GM23338 (cell line): Measurements from ENCODE around the gene SLC24A4. TPM values are rescaled to one million over a fixed set of nuclear protein-coding genes. Genes with fewer than 3 reads are reported as not detected.

ENCODE experiments used
- ATAC-seq: fragments of 200-7000 bp; cut with Tn5 transposase; 3 replicates; pipeline ENCODE4 v1.9.1; 2020
- DNase-seq: peaks from one replicate; pipeline ENCODE4 v3.0.0-alpha.2; 2015; ENCODE audit warnings: low spot score
- H2AFZ ChIP-seq: fragments of 200-600 bp; sonication (generic); 2 replicates; pipeline ENCODE4 v1.8.0; 2016; ENCODE audit warnings: antibody characterized with exemption, mild to moderate bottlenecking, moderate library complexity
- H3F3A ChIP-seq: fragments of 200-600 bp; sonication (generic); replicated peaks from 2 replicates; pipeline ENCODE4 v1.8.0; 2017; ENCODE audit warnings: antibody characterized with exemption, mixed run types, low read depth
- H3K27ac ChIP-seq: fragments of 200-600 bp; sonication (generic); 2 replicates; pipeline ENCODE4 v1.6.1; 2016; ENCODE audit warnings: low read depth
- H3K27me3 ChIP-seq: fragments of 200-600 bp; sonication (generic); 2 replicates; pipeline ENCODE4 v1.8.0; 2016; ENCODE audit warnings: mild to moderate bottlenecking, mixed run types, moderate library complexity; ENCODE audit not compliant: insufficient read depth
- H3K36me3 ChIP-seq: fragments of 200-600 bp; sonication (generic); 2 replicates; pipeline ENCODE4 v1.8.0; 2016; ENCODE audit warnings: mild to moderate bottlenecking; ENCODE audit not compliant: insufficient read depth
- H3K4me1 ChIP-seq: fragments of 200-600 bp; sonication (generic); 2 replicates; pipeline ENCODE4 v1.8.0; 2016; ENCODE audit warnings: mild to moderate bottlenecking, moderate library complexity; ENCODE audit not compliant: insufficient read depth
- H3K4me2 ChIP-seq: fragments of 200-600 bp; sonication (generic); 2 replicates; pipeline ENCODE4 v1.7.1; 2017; ENCODE audit warnings: mixed run types
- H3K4me3 ChIP-seq: fragments of 200-600 bp; sonication (generic); 2 replicates; pipeline ENCODE4 v1.6.1; 2016; ENCODE audit warnings: mixed run types
- H3K79me2 ChIP-seq: fragments of 200-600 bp; sonication (generic); replicated peaks from 2 replicates; pipeline ENCODE4 v1.8.0; 2017; ENCODE audit warnings: mild to moderate bottlenecking; ENCODE audit not compliant: insufficient read depth
- H3K9me2 ChIP-seq: fragments of 200-600 bp; sonication (generic); 2 replicates; pipeline ENCODE4 v1.8.0; 2017; ENCODE audit not compliant: insufficient read depth
- H4K20me1 ChIP-seq: fragments of 200-600 bp; sonication (generic); replicated peaks from 2 replicates; pipeline ENCODE4 v1.8.0; 2017; ENCODE audit warnings: mild to moderate bottlenecking; ENCODE audit not compliant: insufficient read depth
- H3K27ac Mint-ChIP-seq: 2 replicates; pipeline ENCODE4 v1.8.0; 2020; ENCODE audit warnings: inconsistent platforms, mild to moderate bottlenecking, moderate library complexity, mixed read lengths
- H3K27me3 Mint-ChIP-seq: 3 replicates; pipeline ENCODE4 v1.8.0; 2022; ENCODE audit warnings: low read depth, mild to moderate bottlenecking, moderate library complexity, mixed read lengths, inconsistent platforms; ENCODE audit not compliant: insufficient read depth, poor library complexity
- H3K36me3 Mint-ChIP-seq: 3 replicates; pipeline ENCODE4 v1.8.0; 2021; ENCODE audit warnings: low read depth, mild to moderate bottlenecking, inconsistent platforms, moderate library complexity, mixed read lengths
- H3K4me1 Mint-ChIP-seq: 3 replicates; pipeline ENCODE4 v1.8.0; 2020; ENCODE audit warnings: mild to moderate bottlenecking, inconsistent platforms, mixed read lengths
- H3K4me3 Mint-ChIP-seq: 3 replicates; pipeline ENCODE4 v1.8.0; 2021; ENCODE audit warnings: moderate library complexity, mild to moderate bottlenecking, inconsistent platforms, mixed read lengths
- H3K9me3 Mint-ChIP-seq: 3 replicates; pipeline ENCODE4 v1.8.0; 2020; ENCODE audit warnings: moderate library complexity, mild to moderate bottlenecking, inconsistent platforms, mixed read lengths
- EZH2 ChIP-seq: fragments of 200-600 bp; sonication (generic); IDR thresholded peaks from one replicate; pipeline ENCODE4 v1.8.0; 2017; ENCODE audit warnings: antibody characterized with exemption, mild to moderate bottlenecking, low read depth; ENCODE audit not compliant: unreplicated experiment
- POLR2AphosphoS5 ChIP-seq: IDR thresholded peaks from 2 replicates; pipeline ENCODE4 v1.6.1; 2016; ENCODE audit warnings: antibody characterized with exemption, low read depth
- ZNF462 ChIP-seq: fragments of 250-450 bp; sonication (Bioruptor Pico); IDR thresholded peaks from 2 replicates; pipeline ENCODE4 v1.5.0; 2020; ENCODE audit warnings: mild to moderate bottlenecking, moderate library complexity
- polyA plus RNA-seq: library from polyadenylated mRNA; unstranded; fragments of >200 nt; fragmentation: Nextera tagmentation; extraction: Ambion mirVana; gene quantifications from 2 replicates; pipeline ENCODE4 v1.2.1, GENCODE V29; 2016
- total RNA-seq: library from RNA; depleted of rRNA; stranded (reverse); fragments of >200 nt; shearing (Covaris generic); gene quantifications from 2 replicates; pipeline ENCODE4 v1.2.3, GENCODE V29; 2014

SLC24A4 gene
- total and polyA plus RNA-seq, 2 experiments from 2014 or later = 0.06 to 0.38 TPM

- no peak for TF ChIP-seq ZNF462 (CRISPR knock-in tag)
Observed at GRCh38 chr14:92489394-92490238, 166.7 kb downstream of the SLC24A4 start (continued).

GRCh38 chr14:92490239-92490959 lies 167.4 kb downstream of the SLC24A4 start:
- H2AFZ ChIP-seq = no peak overlapping the region
- Mint-ChIP-seq H3K4me3 (no peak overlapping the region), H3K9me3 (no peaks in the 10 kb centered on the region; the same call in 2 of the 3 replicates), H3K36me3 (no peaks in the 10 kb centered on the region; the same call in 2 of the 3 replicates), H3K27ac (no peak overlapping the region), H3K27me3 (peaks cover 12% of the 10 kb centered on the region), H3K4me1 (peaks cover 7% of the 10 kb centered on the region)
- no peaks in the 10 kb centered on the region for H3K36me3 ChIP-seq
- H3K27me3 ChIP-seq = no peaks in the 10 kb centered on the region
- DNase-seq (no peak), ATAC-seq (no peak)
- H3K9me2 ChIP-seq = no peaks in the 10 kb centered on the region
- H3F3A ChIP-seq = no peaks in the 10 kb centered on the region
- no peaks in the 10 kb centered on the region for H4K20me1 ChIP-seq
- no peak for TF ChIP-seq POLR2AphosphoS5
- TF ChIP-seq EZH2 = no peak
- no peaks in the 10 kb centered on the region for H3K4me1 ChIP-seq
- H3K27ac ChIP-seq = no peak overlapping the region
- no peak overlapping the region for H3K4me2 ChIP-seq
- H3K4me3 ChIP-seq = no peak overlapping the region
- H3K79me2 ChIP-seq = no peaks in the 10 kb centered on the region
